Measurements from ENCODE around the gene DCP2. TPM values are rescaled to one million over a fixed set of nuclear protein-coding genes. Genes with fewer than 3 reads are reported as not detected.

Gene DCP2
- total RNA-seq, 1 experiment from 2014 or later: 186 TPM

GRCh38 chr5:113064806-113065205 is 88.2 kb downstream of the DCP2 start:
- Mint-ChIP-seq H3K9me3 (no peaks in the 10 kb centered on the region), H3K4me1 (peaks cover 21% of the 10 kb centered on the region), H3K36me3 (peaks cover 35% of the 10 kb centered on the region), H3K27me3 (ENCODE audit: low read depth) (no peaks in the 10 kb centered on the region; the same call in 1 of the 2 replicates), H3K27ac (no peak overlapping the region), H3K4me3 (no peak overlapping the region)
- ATAC-seq: no peak
- no peak for DNase-seq (ENCODE audit: low spot score)
- ChIA-PET CTCF (interaction anchor here (1.8 kb wide), 1 partner anchor 24 kb away, joined by 3 read pairs; no protein-coding TSS in a partner anchor), POLR2A (no interaction called here)
- TF ChIP-seq ATF2 (CRISPR knock-in tag; IDR thresholded peaks at IDR 0.05; ENCODE audit: borderline replicate concordance, low read depth): no peak
- no peak for TF ChIP-seq NFYB (CRISPR knock-in tag; conservative IDR thresholded peaks at IDR 0.05; ENCODE audit: low read depth)
- no peak for TF ChIP-seq ZNF281 (CRISPR knock-in tag; IDR thresholded peaks at IDR 0.05)
- TF ChIP-seq E2F4 (CRISPR knock-in tag; IDR thresholded peaks at IDR 0.05; ENCODE audit: borderline replicate concordance, low read depth): no peak
- no peak for TF ChIP-seq HMGXB4 (CRISPR knock-in tag; IDR thresholded peaks at IDR 0.05)
- TF ChIP-seq SP1 (CRISPR knock-in tag; conservative IDR thresholded peaks at IDR 0.05): no peak
- no peak for TF ChIP-seq E2F1 (CRISPR knock-in tag; IDR thresholded peaks at IDR 0.05)
- no peak for TF ChIP-seq MLX (CRISPR knock-in tag; IDR thresholded peaks at IDR 0.05)
- no peak for TF ChIP-seq JUN (CRISPR knock-in tag; IDR thresholded peaks at IDR 0.05)
- no peak for TF ChIP-seq NR2C2 (CRISPR knock-in tag; IDR thresholded peaks at IDR 0.05)
- no peak for TF ChIP-seq TP53 (CRISPR knock-in tag; IDR thresholded peaks at IDR 0.05)
- no peak for TF ChIP-seq ZNF219 (CRISPR knock-in tag; IDR thresholded peaks at IDR 0.05; ENCODE audit: borderline replicate concordance)
- TF ChIP-seq ESRRA (CRISPR knock-in tag; IDR thresholded peaks at IDR 0.05; ENCODE audit: borderline replicate concordance): no peak
- no peak for TF ChIP-seq ZNF423 (CRISPR knock-in tag; IDR thresholded peaks at IDR 0.05)
- no peak for TF ChIP-seq IRF2 (CRISPR knock-in tag; IDR thresholded peaks at IDR 0.05; ENCODE audit: borderline replicate concordance, low read depth)
- no peak for TF ChIP-seq ZNF138 (CRISPR knock-in tag; conservative IDR thresholded peaks at IDR 0.05)
- no peak for TF ChIP-seq ZNF121 (CRISPR knock-in tag; IDR thresholded peaks at IDR 0.05)
- TF ChIP-seq ZNF232 (CRISPR knock-in tag; IDR thresholded peaks at IDR 0.05): no peak
- TF ChIP-seq FOXJ3 (CRISPR knock-in tag; IDR thresholded peaks at IDR 0.05; ENCODE audit: borderline replicate concordance): no peak
- no peak for TF ChIP-seq FOXP4 (CRISPR knock-in tag; IDR thresholded peaks at IDR 0.05)

Measured in WTC11 (cell line).